GM12892 (cell line): ENCODE data around the gene RBM33.
"Not testable (repeated sequence)": the region's sequence is repeated elsewhere in the genome, so short reads cannot be mapped to it uniquely, and the experiment has no call there.

Source experiments
- DNase-seq: peaks from one replicate; pipeline ENCODE4 v3.0.0; 2011; ENCODE audit not compliant: insufficient read length
- FAIRE-seq: peaks from 2 replicates; lab custom pipeline; 2011; peaks lifted over from hg19 to GRCh38; lab: Jason Lieb, UNC
- POLR2A ChIP-seq: IDR thresholded peaks from 2 replicates; pipeline ENCODE4 v1.6.1; 2011; ENCODE audit warnings: low read depth, low read length, control low read depth
- POLR2AphosphoS5 ChIP-seq: IDR thresholded peaks from 2 replicates; pipeline ENCODE4 v1.6.1; 2011; ENCODE audit warnings: low read depth, low read length, control low read depth
- TAF1 ChIP-seq: IDR thresholded peaks from 2 replicates; pipeline ENCODE4 v1.6.1; 2011; ENCODE audit warnings: low read depth, mild to moderate bottlenecking, control low read depth, low read length, borderline replicate concordance

Gene RBM33

GRCh38 chr7:155611808-155612447 lies 32.5 kb upstream of the RBM33 start:
- FAIRE-seq (no peak), DNase-seq (no peak)
- TF ChIP-seq TAF1 (no peak), POLR2AphosphoS5 (no peak), POLR2A (no peak)

- TF ChIP-seq POLR2A (no peak), TAF1 (no peak), POLR2AphosphoS5 (no peak)
- DNase-seq = no peak
- FAIRE-seq = no peak
These were observed 31.8 kb upstream of the RBM33 start for GRCh38 chr7:155612658-155613057.

GRCh38 chr7:155615085-155615484 lies 29.4 kb upstream of the RBM33 start:
- not testable (repeated sequence) for FAIRE-seq, DNase-seq

- DNase-seq = no peak
- TF ChIP-seq POLR2AphosphoS5 = no peak
- no peak for TF ChIP-seq TAF1
- no peak for TF ChIP-seq POLR2A
- no peak for FAIRE-seq
These were observed 25.5 kb upstream of the RBM33 start for GRCh38 chr7:155618708-155619633.

DNA sequence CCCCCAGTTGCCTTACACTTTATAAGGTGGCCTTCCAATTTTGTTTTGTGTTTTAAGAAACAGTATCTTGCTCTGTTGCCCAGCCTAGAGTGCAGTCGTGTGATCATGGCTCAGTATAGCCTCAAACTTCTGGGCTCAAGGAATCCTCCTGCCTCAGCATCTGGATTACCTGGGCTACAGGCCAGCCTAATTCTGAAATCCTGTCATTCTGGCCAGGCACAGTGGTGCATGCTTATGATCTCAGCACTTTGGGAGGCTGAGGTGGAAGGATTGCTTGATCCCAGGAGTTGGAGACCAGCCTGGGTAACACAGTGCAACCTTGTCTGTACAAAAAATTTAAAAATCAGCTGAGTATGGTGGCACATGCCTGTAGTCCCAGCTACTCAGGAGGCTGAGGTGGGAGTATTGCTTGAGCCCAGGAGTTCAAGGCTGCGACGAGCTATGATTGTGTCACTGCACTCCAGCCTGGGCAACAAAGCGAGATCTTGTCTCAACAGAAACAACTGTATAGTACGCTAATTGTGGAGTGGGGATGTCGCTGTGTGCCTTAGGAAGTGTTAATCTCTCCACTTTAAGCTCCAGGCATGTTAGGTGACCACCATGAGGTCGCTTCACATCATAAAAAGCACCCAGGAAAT lies 24.7 kb upstream of the RBM33 start:
- no peak for DNase-seq
- no peak for FAIRE-seq
- TF ChIP-seq POLR2AphosphoS5 (no peak), TAF1 (no peak), POLR2A (no peak)

DNA sequence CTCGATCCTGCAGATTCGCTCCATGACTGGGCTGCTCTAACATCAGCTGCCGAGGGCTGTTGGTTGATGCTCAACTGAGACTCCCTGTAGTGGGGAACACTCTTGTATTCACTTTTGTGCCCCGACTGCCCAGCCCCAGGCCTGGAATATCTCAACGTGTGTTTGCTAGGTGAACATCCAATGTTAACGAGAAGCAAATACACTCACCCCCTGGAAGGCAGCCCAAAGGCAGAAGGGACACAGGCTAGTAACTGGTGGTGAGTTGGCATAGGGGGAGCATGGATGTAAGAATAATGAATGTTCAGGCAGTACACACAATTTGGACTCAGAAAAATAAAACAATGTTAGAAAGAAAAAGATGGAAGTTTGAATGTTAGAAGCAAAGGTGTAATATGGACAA lies 24.0 kb upstream of the RBM33 start:
- TF ChIP-seq POLR2AphosphoS5 (no peak), POLR2A (no peak), TAF1 (no peak)
- FAIRE-seq (no peak), DNase-seq (no peak)

- FAIRE-seq = no peak
These were observed 23.0 kb upstream of the RBM33 start for GRCh38 chr7:155621418-155621980.

GRCh38 chr7:155624412-155624811 lies 20.0 kb upstream of the RBM33 start:
- no peak for DNase-seq
- no peak for FAIRE-seq
- TF ChIP-seq POLR2A (no peak), TAF1 (no peak), POLR2AphosphoS5 (no peak)

More at GRCh38 chr7:155621418-155621980, 23.0 kb upstream of the RBM33 start:
- no peak for TF ChIP-seq TAF1
- no peak for TF ChIP-seq POLR2A
- no peak for TF ChIP-seq POLR2AphosphoS5
- no peak for DNase-seq

GRCh38 chr7:155625557-155625956 lies 18.9 kb upstream of the RBM33 start:
- no peak for DNase-seq
- no peak for FAIRE-seq
- TF ChIP-seq TAF1 = no peak
- TF ChIP-seq POLR2AphosphoS5 = no peak
- no peak for TF ChIP-seq POLR2A

DNA sequence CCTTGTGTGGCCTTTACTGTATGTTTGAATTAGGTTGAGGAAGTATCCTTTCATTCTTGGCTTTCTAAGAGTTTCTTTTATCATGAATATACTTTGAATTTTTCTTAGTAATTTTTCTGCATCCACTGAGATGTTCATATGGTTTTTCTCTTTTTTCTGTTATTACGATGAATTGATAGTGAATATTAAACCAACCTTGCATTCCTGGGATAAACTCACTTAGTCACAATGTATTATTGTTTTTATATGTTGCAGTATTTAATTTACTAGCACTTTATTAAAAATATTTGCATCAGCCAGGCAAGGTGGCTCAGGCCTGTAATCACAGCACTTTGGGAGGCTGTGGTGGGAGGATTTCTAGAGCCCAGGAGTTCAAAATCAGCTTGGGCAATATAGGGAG lies 15.3 kb upstream of the RBM33 start:
- no peak for TF ChIP-seq POLR2A
- TF ChIP-seq TAF1 = no peak
- TF ChIP-seq POLR2AphosphoS5 = no peak
- DNase-seq (no peak), FAIRE-seq (no peak)

GRCh38 chr7:155631155-155631554 lies 13.3 kb upstream of the RBM33 start:
- no peak for TF ChIP-seq POLR2A
- TF ChIP-seq POLR2AphosphoS5 = no peak
- no peak for TF ChIP-seq TAF1
- DNase-seq (no peak), FAIRE-seq (no peak)

- no peak for DNase-seq
- TF ChIP-seq POLR2A (no peak), POLR2AphosphoS5 (no peak), TAF1 (no peak)
- no peak for FAIRE-seq
These were observed 8.6 kb upstream of the RBM33 start for GRCh38 chr7:155635817-155636216.
